B cell (primary cell): ENCODE results near the gene TOM1L2.

Source experiments
- CTCF ChIP-seq: fragments of 200-600 bp; IDR thresholded peaks from one replicate; pipeline ENCODE4 v1.8.0; 2022; ENCODE audit warnings: antibody characterized with exemption, mild to moderate bottlenecking
- EZH2 ChIP-seq: IDR thresholded peaks from 2 replicates; pipeline ENCODE4 v1.6.1; 2012; ENCODE audit warnings: borderline replicate concordance, low read depth, mild to moderate bottlenecking, moderate library complexity, low read length; ENCODE audit not compliant: insufficient read depth, poor library complexity, severe bottlenecking

- no peak for TF ChIP-seq EZH2
- no peak for TF ChIP-seq CTCF
Measured at GRCh38 chr17:17798573-17799255, 173.5 kb downstream of the TOM1L2 start.
